Hepatocyte (in vitro differentiated cells): ENCODE measurements around the gene MSH5. TPM values are rescaled to one million over a fixed set of nuclear protein-coding genes. Genes with fewer than 3 reads are reported as not detected.

ENCODE experiments used
- DNase-seq: peaks from one replicate; pipeline ENCODE4 v3.0.0-alpha.2; 2016; ENCODE audit warnings: low spot score
- H2AFZ ChIP-seq: fragments of 200-600 bp; sonication (generic); 2 replicates; pipeline ENCODE4 v1.6.0; 2016; ENCODE audit warnings: antibody characterized with exemption, mild to moderate bottlenecking
- H3K27ac ChIP-seq: fragments of 200-600 bp; sonication (generic); 2 replicates; pipeline ENCODE4 v1.5.1; 2016; ENCODE audit warnings: mild to moderate bottlenecking
- H3K27me3 ChIP-seq: fragments of 200-600 bp; sonication (generic); 2 replicates; pipeline ENCODE4 v1.6.1; 2016
- H3K36me3 ChIP-seq: fragments of 200-600 bp; sonication (generic); replicated peaks from 2 replicates; pipeline ENCODE4 v1.5.1; 2016; ENCODE audit warnings: low read depth; ENCODE audit not compliant: insufficient read depth
- H3K4me1 ChIP-seq: fragments of 200-600 bp; sonication (generic); 2 replicates; pipeline ENCODE4 v1.5.1; 2016; ENCODE audit warnings: mild to moderate bottlenecking, moderate library complexity; ENCODE audit not compliant: insufficient read depth
- H3K4me2 ChIP-seq: fragments of 200-600 bp; sonication (generic); 2 replicates; pipeline ENCODE4 v1.6.0; 2016
- H3K4me3 ChIP-seq: fragments of 200-600 bp; sonication (generic); 2 replicates; pipeline ENCODE4 v1.5.1; 2016; ENCODE audit warnings: mild to moderate bottlenecking
- H3K79me2 ChIP-seq: fragments of 200-600 bp; sonication (generic); 2 replicates; pipeline ENCODE4 v1.6.0; 2017; ENCODE audit warnings: mild to moderate bottlenecking
- H3K9me2 ChIP-seq: fragments of 200-600 bp; sonication (generic); replicated peaks from 2 replicates; pipeline ENCODE4 v1.6.0; 2017; ENCODE audit warnings: mild to moderate bottlenecking; ENCODE audit not compliant: insufficient read depth
- H3K9me3 ChIP-seq: fragments of 200-600 bp; sonication (generic); 2 replicates; pipeline ENCODE4 v1.5.1; 2016; ENCODE audit warnings: low read depth, mild to moderate bottlenecking
- H4K20me1 ChIP-seq: fragments of 200-600 bp; sonication (generic); 2 replicates; pipeline ENCODE4 v1.6.0; 2016; ENCODE audit warnings: mild to moderate bottlenecking; ENCODE audit not compliant: insufficient read depth, poor library complexity, severe bottlenecking
- EZH2 ChIP-seq: fragments of 200-600 bp; sonication (generic); IDR thresholded peaks from 2 replicates; pipeline ENCODE4 v1.6.1; 2016; ENCODE audit warnings: antibody characterized with exemption, mild to moderate bottlenecking, borderline replicate concordance
- EZH2phosphoT487 ChIP-seq: fragments of 200-600 bp; sonication (generic); IDR thresholded peaks from one replicate; pipeline ENCODE4 v1.6.1; 2018; ENCODE audit warnings: antibody characterized with exemption, mild to moderate bottlenecking, low read depth, moderate library complexity; ENCODE audit not compliant: unreplicated experiment, severe bottlenecking
- WGBS: methylation state at CpG from one replicate; pipeline ENCODE4 v1.1.6; 2016; ENCODE audit warnings: low lambda C conversion rate; ENCODE audit errors: missing lambda C conversion rate; 5-methylcytosine and 5-hydroxymethylcytosine counted together
- polyA plus RNA-seq: library from polyadenylated mRNA; unstranded; fragments of >200 nt; fragmentation: Nextera tagmentation; extraction: Ambion mirVana; gene quantifications from 2 replicates; pipeline ENCODE4 v1.2.1, GENCODE V29; 2016
- total RNA-seq: library from RNA; depleted of rRNA; stranded (reverse); fragments of >200 nt; gene quantifications from 2 replicates; pipeline ENCODE4 v1.2.3, GENCODE V29; 2014
- TF ChIP-seq, protein P1 (sequence below): fragments of 200-600 bp; sonication (generic); IDR thresholded peaks from 2 replicates; pipeline ENCODE4 v1.5.1; 2016; ENCODE audit warnings: antibody characterized with exemption, mild to moderate bottlenecking; ENCODE audit not compliant: poor library complexity

The MSH5 gene
- total and polyA plus RNA-seq, 2 experiments from 2014 or later = 4.9 to 6.4 TPM

DNA sequence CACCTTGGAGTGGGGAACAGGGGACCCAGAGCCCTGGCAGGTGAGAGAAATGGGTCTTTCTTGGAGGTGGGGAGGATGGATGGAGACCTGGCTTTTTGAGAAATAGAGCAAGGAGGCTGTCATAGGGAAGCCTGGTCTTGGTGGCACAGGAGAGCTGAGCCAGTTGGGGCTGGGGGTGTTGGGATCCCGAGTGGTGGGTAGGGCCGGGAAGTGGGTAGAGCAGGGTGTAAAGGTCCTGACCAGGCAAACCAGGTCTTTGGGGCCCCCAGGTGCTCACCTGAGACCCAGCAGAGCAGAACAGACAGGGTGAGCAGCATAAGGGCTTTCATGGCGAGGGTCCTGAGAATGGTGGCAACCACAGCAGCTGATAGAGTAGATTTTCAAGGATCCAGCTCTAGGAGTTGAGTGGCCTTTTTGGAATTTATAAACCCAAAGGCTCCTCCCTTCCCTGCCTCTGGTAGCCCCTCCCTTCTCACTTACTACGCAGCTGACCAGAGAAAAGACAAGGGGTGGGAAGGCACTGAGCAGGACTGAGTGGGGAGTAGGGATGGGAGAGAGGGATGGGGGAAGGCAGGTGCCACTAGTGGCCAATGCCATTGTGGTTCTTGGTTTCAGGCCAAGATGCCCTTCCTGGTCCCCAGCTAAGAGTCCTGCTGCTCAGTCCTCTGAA is 18.3 kb upstream of the MSH5 start, which contains the start of gene LY6G6C:
TSS of gene LY6G6C (minus strand) at position 396 of the 670 bp plus-strand sequence. CDS start at position 329, 67 bp downstream.
- H4K20me1 ChIP-seq = no peaks in the 10 kb centered on the region
- no peaks in the 10 kb centered on the region for H3K4me1 ChIP-seq
- no peak within 1 kb of the TSS for H3K4me3 ChIP-seq
- H2AFZ ChIP-seq = no peak within 1 kb of the TSS
- 89% methylated on average over 4 of the region's 4 CpGs for WGBS
- no peaks in the 10 kb centered on the region for H3K79me2 ChIP-seq
- H3K36me3 ChIP-seq = no peaks in the 10 kb centered on the region
- H3K9me2 ChIP-seq = no peaks in the 10 kb centered on the region
- TF ChIP-seq, protein P1, sequence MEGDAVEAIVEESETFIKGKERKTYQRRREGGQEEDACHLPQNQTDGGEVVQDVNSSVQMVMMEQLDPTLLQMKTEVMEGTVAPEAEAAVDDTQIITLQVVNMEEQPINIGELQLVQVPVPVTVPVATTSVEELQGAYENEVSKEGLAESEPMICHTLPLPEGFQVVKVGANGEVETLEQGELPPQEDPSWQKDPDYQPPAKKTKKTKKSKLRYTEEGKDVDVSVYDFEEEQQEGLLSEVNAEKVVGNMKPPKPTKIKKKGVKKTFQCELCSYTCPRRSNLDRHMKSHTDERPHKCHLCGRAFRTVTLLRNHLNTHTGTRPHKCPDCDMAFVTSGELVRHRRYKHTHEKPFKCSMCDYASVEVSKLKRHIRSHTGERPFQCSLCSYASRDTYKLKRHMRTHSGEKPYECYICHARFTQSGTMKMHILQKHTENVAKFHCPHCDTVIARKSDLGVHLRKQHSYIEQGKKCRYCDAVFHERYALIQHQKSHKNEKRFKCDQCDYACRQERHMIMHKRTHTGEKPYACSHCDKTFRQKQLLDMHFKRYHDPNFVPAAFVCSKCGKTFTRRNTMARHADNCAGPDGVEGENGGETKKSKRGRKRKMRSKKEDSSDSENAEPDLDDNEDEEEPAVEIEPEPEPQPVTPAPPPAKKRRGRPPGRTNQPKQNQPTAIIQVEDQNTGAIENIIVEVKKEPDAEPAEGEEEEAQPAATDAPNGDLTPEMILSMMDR = no peak
- TF ChIP-seq EZH2phosphoT487 = no peak
- no peak within 1 kb of the TSS for H3K4me2 ChIP-seq
- no peak within 1 kb of the TSS for H3K27ac ChIP-seq
- H3K27me3 ChIP-seq = no peaks in the 10 kb centered on the region
- no peaks in the 10 kb centered on the region for H3K9me3 ChIP-seq
- DNase-seq = no peak

DNA sequence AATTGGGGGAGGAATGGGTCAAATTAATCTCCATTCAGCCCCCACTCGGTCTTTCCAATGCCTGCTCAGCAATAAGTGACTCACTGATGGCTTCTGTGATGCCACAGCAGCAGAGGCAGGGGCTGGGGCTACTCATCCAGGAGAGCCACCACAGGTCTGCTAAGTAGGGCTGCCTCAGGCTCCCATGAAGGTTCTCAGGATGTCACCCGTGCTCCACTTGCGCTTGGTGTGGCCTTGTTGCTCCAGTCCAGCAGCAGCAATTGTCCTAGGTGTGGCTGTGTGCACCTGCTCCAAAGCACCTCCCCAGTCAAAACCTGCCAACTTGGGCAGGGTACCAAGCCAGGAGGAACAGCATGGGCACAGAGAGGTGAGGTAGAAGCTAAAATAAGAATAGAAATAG is 17.6 kb upstream of the MSH5 start:
- Histone ChIP-seq H3K9me3 (no peaks in the 10 kb centered on the region), H3K9me2 (no peaks in the 10 kb centered on the region), H3K4me1 (no peaks in the 10 kb centered on the region), H3K79me2 (no peaks in the 10 kb centered on the region), H3K36me3 (no peaks in the 10 kb centered on the region), H2AFZ (no peak overlapping the region), H3K4me3 (no peak overlapping the region), H4K20me1 (no peaks in the 10 kb centered on the region), H3K27me3 (no peaks in the 10 kb centered on the region), H3K27ac (no peak overlapping the region), H3K4me2 (no peak overlapping the region)
- WGBS = 91% methylated on average over 3 of the region's 3 CpGs
- TF ChIP-seq EZH2 (no peak), EZH2phosphoT487 (no peak)
- TF ChIP-seq, protein P1 = no peak
- no peak for DNase-seq

DNA sequence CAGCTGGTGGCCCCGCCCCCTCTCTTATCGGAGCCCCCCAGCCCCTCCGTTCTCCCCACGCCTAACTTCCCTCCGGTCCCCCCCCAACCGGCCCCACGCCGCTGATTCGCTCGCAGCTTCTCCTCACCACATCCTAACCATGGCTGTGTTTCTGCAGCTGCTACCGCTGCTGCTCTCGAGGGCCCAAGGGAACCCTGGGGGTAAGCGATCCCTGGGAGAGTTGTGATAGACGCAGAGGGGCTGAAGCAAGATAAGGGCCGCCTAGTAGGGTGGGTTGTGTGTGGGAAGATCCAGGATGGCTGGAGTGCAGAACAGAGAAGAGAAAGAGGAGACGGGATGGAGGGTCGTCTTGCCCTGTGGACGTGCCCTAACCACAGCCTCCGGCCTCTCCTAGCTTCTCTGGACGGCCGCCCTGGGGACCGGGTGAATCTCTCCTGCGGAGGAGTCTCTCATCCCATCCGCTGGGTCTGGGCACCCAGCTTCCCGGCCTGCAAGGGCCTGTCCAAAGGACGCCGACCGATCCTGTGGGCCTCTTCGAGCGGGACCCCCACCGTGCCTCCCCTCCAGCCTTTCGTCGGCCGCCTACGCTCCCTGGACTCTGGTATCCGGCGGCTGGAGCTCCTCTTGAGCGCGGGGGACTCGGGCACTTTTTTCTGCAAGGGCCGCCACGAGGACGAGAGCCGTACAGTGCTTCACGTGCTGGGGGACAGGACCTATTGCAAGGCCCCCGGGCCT is 16.4 kb upstream of the MSH5 start, which contains the start of gene MPIG6B:
TSS of gene MPIG6B (plus strand) at position 129 of the 735 bp plus-strand sequence. CDS start at position 140, 11 bp downstream.
- no peaks in the 10 kb centered on the region for H3K36me3 ChIP-seq
- 94% methylated on average over 46 of the region's 46 CpGs for WGBS

More for the DNA sequence above, 16.4 kb upstream of the MSH5 start, which contains the start of gene MPIG6B:
- no peaks in the 10 kb centered on the region for H3K9me2 ChIP-seq
- no peaks in the 10 kb centered on the region for H3K27me3 ChIP-seq
- no peak for DNase-seq
- no peak within 1 kb of the TSS for H2AFZ ChIP-seq
- peaks cover 6% of the 10 kb centered on the region for H4K20me1 ChIP-seq
- no peak within 1 kb of the TSS for H3K27ac ChIP-seq
- no peaks in the 10 kb centered on the region for H3K4me1 ChIP-seq
- peaks cover 7% of the 10 kb centered on the region for H3K79me2 ChIP-seq
- H3K4me2 ChIP-seq = no peak within 1 kb of the TSS
- no peaks in the 10 kb centered on the region for H3K9me3 ChIP-seq
- H3K4me3 ChIP-seq = no peak within 1 kb of the TSS
- no peak for TF ChIP-seq EZH2phosphoT487
- TF ChIP-seq, protein P1 = no peak
- TF ChIP-seq EZH2 = no peak
